Activated CD8-positive, alpha-beta T cell treated with anti-CD3 and anti-CD28 coated beads for 36 hours (primary cell): ENCODE results near the gene DNAI4. TPM values are rescaled to one million over a fixed set of nuclear protein-coding genes. Genes with fewer than 3 reads are reported as not detected.
A peak's percentile ranks its signal among the peaks of the same experiment; 100 is the strongest.

Experiments used
- ATAC-seq: fragments of 200-7000 bp; cut with Tn5 transposase; one replicate; pipeline ENCODE4 v1.10.0; 2021; ENCODE audit warnings: mild to moderate bottlenecking, moderate library complexity
- CTCF ChIA-PET: fragments of 350-600 bp; sonication (Branson Sonifier 250); formaldehyde crosslinking; loops from one replicate; lab custom pipeline; 2021; ENCODE audit warnings: antibody characterized with exemption; lab: Charles Lee
- POLR2A ChIA-PET: fragments of 350-600 bp; sonication (Branson Sonifier 250); formaldehyde crosslinking; loops from one replicate; lab custom pipeline; 2021; ENCODE audit warnings: antibody characterized with exemption; lab: Charles Lee
- DNase-seq: peaks from one replicate; pipeline ENCODE4 v3.0.0-alpha.2; 2020
- H3K27ac Mint-ChIP-seq: one replicate; pipeline ENCODE4 v1.8.0; 2021; ENCODE audit warnings: mild to moderate bottlenecking, mixed read lengths
- H3K27me3 Mint-ChIP-seq: one replicate; pipeline ENCODE4 v1.8.0; 2021; ENCODE audit warnings: mixed read lengths
- H3K36me3 Mint-ChIP-seq: one replicate; pipeline ENCODE4 v1.8.0; 2021; ENCODE audit warnings: low read depth, mixed read lengths
- H3K4me1 Mint-ChIP-seq: one replicate; pipeline ENCODE4 v1.8.0; 2021; ENCODE audit warnings: low read depth, mixed read lengths
- H3K4me3 Mint-ChIP-seq: one replicate; pipeline ENCODE4 v1.8.0; 2021; ENCODE audit warnings: mild to moderate bottlenecking, moderate library complexity, mixed read lengths
- H3K9me3 Mint-ChIP-seq: one replicate; pipeline ENCODE4 v1.8.0; 2021; ENCODE audit warnings: mixed read lengths
- intact Hi-C: fragments of 100-400 bp; cut with micrococcal nuclease; formaldehyde crosslinking; loops from one replicate; pipeline ENCODE4 v1.10.0; 2022
- total RNA-seq, 2 experiments: library from RNA; stranded (reverse); gene quantifications; one replicate each; pipeline ENCODE4 v1.2.3, GENCODE V29; 2021
- TF ChIP-seq, protein P1 (sequence below): fragments of 200-600 bp; IDR thresholded peaks from one replicate; pipeline ENCODE4 v1.8.0; 2022; ENCODE audit warnings: antibody characterized with exemption, mild to moderate bottlenecking

The DNAI4 gene
- total RNA-seq, 2 experiments from 2014 or later: 1.0 to 1.7 TPM

GRCh38 chr1:66943361-66943969 lies 18.8 kb upstream of the DNAI4 start:
- Mint-ChIP-seq H3K36me3 (peaks cover 43% of the 10 kb centered on the region), H3K27me3 (no peaks in the 10 kb centered on the region), H3K4me1 (peaks cover 63% of the 10 kb centered on the region), H3K27ac (peak overlapping the region; percentile 36), H3K4me3 (no peak overlapping the region), H3K9me3 (no peaks in the 10 kb centered on the region)
- ATAC-seq (no peak), DNase-seq (no peak)
- ChIA-PET CTCF (interaction anchor here (1.2 kb wide), 1 partner anchor 12 kb away, joined by 3 read pairs; no protein-coding TSS in a partner anchor), POLR2A (no interaction called here)
- intact Hi-C loops: no loop called here
- TF ChIP-seq, protein P1, sequence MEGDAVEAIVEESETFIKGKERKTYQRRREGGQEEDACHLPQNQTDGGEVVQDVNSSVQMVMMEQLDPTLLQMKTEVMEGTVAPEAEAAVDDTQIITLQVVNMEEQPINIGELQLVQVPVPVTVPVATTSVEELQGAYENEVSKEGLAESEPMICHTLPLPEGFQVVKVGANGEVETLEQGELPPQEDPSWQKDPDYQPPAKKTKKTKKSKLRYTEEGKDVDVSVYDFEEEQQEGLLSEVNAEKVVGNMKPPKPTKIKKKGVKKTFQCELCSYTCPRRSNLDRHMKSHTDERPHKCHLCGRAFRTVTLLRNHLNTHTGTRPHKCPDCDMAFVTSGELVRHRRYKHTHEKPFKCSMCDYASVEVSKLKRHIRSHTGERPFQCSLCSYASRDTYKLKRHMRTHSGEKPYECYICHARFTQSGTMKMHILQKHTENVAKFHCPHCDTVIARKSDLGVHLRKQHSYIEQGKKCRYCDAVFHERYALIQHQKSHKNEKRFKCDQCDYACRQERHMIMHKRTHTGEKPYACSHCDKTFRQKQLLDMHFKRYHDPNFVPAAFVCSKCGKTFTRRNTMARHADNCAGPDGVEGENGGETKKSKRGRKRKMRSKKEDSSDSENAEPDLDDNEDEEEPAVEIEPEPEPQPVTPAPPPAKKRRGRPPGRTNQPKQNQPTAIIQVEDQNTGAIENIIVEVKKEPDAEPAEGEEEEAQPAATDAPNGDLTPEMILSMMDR: no peak

DNA sequence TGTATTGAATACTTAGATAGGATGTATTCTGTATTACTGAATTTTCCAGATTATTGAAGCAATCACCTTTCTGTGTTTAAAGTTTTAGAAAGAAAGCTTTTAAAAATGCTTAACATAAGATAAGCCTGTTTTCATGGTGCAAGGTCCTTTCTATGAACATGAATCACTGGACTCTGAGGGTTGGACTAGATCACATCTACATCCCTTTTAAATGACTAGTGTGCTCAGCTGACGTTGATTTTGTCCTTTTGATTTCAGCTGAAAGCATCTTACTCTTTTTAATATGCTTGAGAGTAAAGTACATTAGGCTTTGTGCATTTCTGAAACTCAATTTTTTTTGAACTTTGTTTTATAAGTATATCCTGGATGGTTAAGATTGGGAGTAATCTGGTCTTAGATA lies 16.3 kb upstream of the DNAI4 start:
- ChIA-PET CTCF (interaction anchor here (1.6 kb wide), 1 partner anchor 14 kb away, joined by 4 read pairs; no protein-coding TSS in a partner anchor), POLR2A (no interaction called here)
- Mint-ChIP-seq H3K36me3 (peaks cover 28% of the 10 kb centered on the region), H3K27me3 (no peaks in the 10 kb centered on the region), H3K9me3 (no peaks in the 10 kb centered on the region), H3K4me3 (no peak overlapping the region), H3K27ac (no peak overlapping the region), H3K4me1 (peaks cover 63% of the 10 kb centered on the region)
- ATAC-seq: no peak
- TF ChIP-seq, protein P1: no peak
- DNase-seq: no peak
- intact Hi-C loops: no loop called here

DNA sequence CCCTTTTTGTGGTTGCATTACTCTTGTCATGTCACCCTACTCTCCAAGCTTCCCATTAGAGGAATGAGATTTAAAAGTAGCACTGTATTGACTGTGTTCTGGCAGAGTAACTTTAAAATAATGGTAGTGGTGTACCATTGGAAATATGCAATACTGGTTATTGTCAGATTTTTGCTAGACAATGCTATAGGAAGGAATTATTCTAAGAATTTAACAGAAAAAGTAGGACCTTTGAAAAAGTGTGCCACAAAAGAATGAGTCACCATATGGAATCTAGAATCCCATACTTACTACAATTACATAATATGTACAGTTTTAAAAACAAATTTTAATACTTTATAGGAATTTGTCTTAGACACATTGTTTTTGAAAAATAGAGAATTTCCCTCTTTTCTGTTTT lies 14.0 kb upstream of the DNAI4 start:
- POLR2A ChIA-PET: interaction anchor here (0.8 kb wide), 1 partner anchor 10 kb away, joined by 4 read pairs; no protein-coding TSS in a partner anchor
- intact Hi-C loops: loop anchor here (10.0 kb wide), 1 partner anchor 654 kb away; no protein-coding TSS in a partner anchor

DNA sequence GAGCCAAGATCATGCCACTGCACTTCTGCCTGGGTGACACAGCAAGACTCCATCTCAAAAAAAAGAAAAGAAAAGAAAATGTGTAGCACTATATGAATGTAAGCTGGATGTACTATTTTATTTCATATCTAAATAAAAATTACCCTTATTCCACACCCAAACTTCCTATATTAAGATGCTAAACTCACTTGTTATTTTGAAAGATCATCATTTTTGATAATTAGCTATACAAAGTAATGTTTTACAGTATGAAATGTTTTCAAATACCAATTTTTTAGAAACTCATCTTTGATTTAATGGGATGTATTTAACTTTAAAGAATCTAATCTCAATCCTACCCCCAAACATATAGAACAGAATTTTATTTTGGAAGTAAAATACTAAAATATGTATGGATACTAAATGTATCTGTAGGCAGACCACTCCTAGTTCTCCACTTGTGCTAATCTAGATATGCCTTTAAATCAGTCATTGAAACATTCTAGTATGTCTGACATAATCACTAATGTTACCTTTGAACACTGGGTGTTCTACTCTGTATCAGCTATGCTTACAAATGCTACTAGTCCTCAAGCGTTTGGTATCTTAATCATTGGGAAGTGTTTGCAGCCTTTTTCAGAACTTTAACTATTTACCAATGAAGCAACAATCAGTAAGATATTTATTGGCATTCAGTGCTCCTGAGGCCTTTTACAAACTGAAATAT lies 13.0 kb upstream of the DNAI4 start:
- Mint-ChIP-seq H3K9me3 (no peaks in the 10 kb centered on the region), H3K27me3 (no peaks in the 10 kb centered on the region), H3K4me3 (no peak overlapping the region), H3K4me1 (peaks cover 78% of the 10 kb centered on the region), H3K27ac (peak overlapping the region; percentile 15), H3K36me3 (peaks cover 31% of the 10 kb centered on the region)
- CTCF ChIA-PET: interaction anchor here (0.9 to 1.5 kb wide), 2 partner anchors 13 to 59 kb away, joined by 3 read pairs; partner anchors contain the start of genes DNAI4 and MIER1
- DNase-seq (no peak), ATAC-seq (no peak)
- POLR2A ChIA-PET: interaction anchor here (0.8 kb wide), 1 partner anchor 11 kb away, joined by 4 read pairs; no protein-coding TSS in a partner anchor
- intact Hi-C loops: loop anchor here (10.0 kb wide), 1 partner anchor 653 kb away; no protein-coding TSS in a partner anchor
- TF ChIP-seq, protein P1: no peak

More for the DNA sequence above, 14.0 kb upstream of the DNAI4 start:
- Mint-ChIP-seq H3K27me3 (no peaks in the 10 kb centered on the region), H3K36me3 (peaks cover 34% of the 10 kb centered on the region), H3K4me3 (no peak overlapping the region), H3K9me3 (no peaks in the 10 kb centered on the region), H3K27ac (no peak overlapping the region), H3K4me1 (peaks cover 77% of the 10 kb centered on the region)
- CTCF ChIA-PET: no interaction called here
- DNase-seq (no peak), ATAC-seq (no peak)
- TF ChIP-seq, protein P1: no peak
